GM21825 (cell line): ENCODE results near the gene TARBP2.
A peak's percentile ranks its signal among the peaks of the same experiment; 100 is the strongest.
"Not testable (repeated sequence)": the region's sequence is repeated elsewhere in the genome, so short reads cannot be mapped to it uniquely, and the experiment has no call there.

Experiments
- ATAC-seq: cut with Tn5 transposase; IDR thresholded peaks from one replicate; pipeline ENCODE4 v1.9.1; 2021; ENCODE audit warnings: mild to moderate bottlenecking, moderate library complexity; ENCODE audit not compliant: unreplicated experiment

The TARBP2 gene

GRCh38 chr12:53474077-53474476 lies 27.0 kb upstream of the TARBP2 start:
- ATAC-seq: no peak

DNA sequence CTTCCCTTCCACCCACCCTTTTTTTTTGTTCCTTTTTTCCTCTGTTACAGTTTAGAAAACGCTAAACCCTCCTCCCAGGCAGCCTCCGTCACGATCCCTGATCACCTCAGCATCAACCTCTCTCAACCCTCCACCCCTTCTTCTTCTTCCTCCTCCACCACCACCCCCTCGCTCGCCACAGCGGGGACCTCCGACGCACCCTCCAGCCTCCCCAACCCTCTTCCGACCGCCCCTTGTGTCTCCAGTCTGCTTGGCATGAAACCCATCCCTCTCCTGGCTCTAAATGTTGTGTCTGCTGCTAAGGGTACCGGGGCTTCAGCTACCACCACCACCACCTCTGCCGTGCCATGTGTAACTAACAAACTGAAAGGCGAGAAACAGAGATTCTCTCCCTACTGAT lies 26.3 kb upstream of the TARBP2 start:
- no peak for ATAC-seq

DNA sequence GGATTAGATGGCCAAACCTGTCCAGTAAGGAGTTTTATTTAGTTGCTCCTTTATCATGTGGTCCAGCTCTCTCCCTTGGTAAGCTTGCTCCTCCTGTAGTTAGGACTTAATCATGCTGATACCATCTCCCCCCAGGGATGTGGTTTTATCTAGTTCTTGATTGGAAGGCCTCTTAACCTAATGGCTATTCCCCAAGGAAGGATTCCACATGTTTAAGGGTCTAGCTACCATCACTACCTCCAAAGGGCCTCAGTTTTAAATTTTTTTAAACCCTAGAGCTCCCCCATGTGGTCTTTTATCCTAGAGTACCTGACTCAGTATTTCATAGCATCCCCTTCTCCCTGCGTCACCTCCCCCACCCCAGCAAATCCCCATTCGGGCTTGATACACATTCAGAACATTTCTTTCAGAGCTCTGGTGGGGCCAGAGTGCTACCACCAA lies 24.3 kb upstream of the TARBP2 start:
- no peak for ATAC-seq

DNA sequence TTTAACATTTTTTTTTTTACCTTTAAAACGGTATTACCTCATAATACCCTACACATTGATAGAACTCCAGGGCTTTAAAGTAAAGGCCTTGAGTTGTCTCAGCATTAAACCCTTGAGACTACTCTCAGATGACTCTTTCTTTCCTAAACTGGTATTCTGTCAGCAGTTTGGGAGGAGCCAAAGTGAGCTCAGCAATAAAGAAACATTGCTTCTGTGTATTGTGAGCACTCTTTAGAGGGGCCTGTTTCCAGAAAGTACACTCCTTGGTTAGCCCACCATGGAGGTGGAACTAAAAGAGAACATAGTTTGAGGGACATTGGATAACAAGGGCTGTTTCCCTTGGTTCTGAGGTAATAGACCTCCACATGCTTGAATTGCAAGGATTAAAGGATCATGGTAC lies 22.2 kb upstream of the TARBP2 start:
- no peak for ATAC-seq

DNA sequence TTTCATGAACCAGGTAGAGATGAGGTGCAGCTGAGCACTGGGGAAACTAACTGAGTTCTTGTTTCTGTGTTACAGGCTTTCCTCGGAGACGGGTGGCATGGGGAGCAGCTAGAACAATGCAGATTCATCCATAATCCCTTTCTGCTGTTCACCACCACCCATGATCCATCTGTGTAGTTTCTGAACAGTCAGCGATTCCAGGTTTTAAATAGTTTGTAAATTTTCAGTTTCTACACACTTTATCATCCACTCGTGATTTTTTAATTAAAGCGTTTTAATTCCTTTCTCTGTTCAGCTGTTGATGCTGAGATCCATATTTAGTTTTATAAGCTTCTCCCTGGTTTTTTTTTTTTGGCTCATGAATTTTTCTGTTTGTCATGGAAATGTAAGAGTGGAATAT lies 21.8 kb upstream of the TARBP2 start:
- ATAC-seq: no peak

GRCh38 chr12:53480491-53481442 lies 20.3 kb upstream of the TARBP2 start:
- no peak for ATAC-seq

- ATAC-seq: not testable (repeated sequence)
Observed at GRCh38 chr12:53481458-53481857, 19.6 kb upstream of the TARBP2 start.

- ATAC-seq: no peak
Observed at GRCh38 chr12:53481939-53482586, 19.0 kb upstream of the TARBP2 start.

- no peak for ATAC-seq
Observed at GRCh38 chr12:53482626-53483168, 18.4 kb upstream of the TARBP2 start.

DNA sequence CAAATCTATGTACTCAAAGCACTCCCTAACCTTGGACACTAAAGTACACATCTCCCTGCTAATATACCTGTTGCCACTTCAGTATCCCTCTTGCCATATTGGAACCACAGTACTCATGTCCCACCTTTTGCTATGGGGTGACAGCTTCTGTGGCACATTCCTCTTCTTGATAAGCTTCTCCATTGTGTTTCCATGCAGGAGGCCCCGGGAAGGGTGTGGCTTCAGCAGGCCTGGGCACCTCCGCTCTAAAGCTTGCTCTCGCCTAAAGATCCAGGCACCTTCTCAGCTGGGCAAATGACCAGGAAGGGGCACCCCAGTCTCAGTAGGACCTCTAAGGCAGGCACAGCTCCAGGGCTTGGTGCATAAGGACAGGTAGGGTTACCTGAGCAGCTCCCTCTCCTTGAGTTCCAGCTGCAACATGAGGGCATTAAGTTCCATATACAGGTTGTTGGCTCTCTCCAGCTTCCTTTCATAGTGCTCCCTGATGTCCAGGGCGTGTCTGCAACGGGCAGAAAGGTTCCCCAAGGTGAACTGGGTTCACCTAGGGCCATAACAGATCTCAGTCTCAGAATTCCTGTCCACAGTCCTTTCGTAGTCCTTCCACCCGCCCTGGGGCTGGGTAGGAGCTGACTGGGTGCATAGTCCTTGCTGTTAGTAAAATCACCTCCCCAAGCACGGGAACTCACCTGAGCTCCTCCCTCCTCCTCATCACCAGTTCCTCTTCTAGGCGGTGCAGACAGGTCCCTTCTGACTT lies 17.7 kb upstream of the TARBP2 start:
- no peak for ATAC-seq

DNA sequence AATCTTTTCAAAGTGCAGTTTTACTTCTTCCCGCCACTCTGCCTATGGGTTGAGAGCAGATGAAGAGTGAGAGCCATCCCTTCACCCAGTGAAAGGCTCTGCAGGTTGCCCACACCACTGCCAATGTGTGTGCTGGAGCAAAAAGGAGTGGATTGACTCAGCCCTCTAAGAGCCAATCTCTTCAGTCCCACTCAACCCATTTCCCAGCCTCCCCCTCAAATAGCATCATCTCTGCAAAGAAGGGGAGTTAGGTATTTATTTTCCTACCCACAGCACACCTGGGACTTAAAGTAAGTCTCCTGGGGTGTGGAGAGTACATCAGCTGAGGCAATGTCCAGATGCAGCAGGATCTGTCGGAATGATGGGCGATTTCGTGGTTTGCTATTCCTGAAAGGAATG lies 17.1 kb upstream of the TARBP2 start:
- no peak for ATAC-seq

DNA sequence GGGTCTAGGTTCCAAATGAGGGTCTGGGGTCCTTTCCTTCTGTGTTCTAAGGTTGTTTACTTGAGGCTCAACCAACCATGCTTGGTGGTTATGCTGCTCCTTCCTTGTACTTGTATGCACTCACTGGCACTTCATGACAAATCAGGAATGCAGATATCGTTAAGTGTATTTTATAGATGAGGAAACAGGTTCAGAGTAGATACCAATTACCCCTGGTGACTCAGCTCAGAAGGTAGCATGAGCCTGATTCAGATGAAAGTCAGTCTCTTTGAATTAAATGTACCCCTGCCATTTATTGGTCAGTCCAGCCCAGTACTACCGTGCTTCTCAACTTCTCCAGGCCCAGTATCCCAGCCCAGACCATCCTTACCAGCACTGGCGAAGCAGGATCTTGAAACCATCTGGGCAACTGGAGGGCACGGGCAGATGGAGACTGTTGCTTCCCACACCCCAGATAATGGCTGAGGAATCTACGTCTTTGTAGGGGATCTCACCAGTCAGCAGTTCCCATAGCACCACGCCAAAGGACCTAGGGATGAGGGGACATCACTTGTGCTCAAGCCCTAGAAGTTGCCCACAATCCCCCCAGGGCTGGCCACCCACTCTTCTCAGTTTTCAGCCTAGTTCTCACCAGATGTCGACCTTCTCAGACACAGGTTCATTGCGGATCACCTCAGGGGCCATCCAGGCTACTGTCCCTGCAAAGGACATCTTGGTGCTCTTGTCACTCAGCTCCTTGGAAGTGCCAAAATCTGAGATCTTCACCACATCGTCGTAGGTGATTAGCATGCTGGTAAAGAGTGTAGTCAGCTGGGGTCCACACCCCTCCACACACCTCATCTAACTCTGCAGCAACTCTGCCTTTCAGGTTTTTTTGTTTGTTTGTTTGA lies 16.2 kb upstream of the TARBP2 start:
- ATAC-seq: no peak

- no peak for ATAC-seq
Observed at GRCh38 chr12:53485955-53486735, 14.9 kb upstream of the TARBP2 start.

GRCh38 chr12:53486736-53487487 lies 14.2 kb upstream of the TARBP2 start:
- no peak for ATAC-seq

DNA sequence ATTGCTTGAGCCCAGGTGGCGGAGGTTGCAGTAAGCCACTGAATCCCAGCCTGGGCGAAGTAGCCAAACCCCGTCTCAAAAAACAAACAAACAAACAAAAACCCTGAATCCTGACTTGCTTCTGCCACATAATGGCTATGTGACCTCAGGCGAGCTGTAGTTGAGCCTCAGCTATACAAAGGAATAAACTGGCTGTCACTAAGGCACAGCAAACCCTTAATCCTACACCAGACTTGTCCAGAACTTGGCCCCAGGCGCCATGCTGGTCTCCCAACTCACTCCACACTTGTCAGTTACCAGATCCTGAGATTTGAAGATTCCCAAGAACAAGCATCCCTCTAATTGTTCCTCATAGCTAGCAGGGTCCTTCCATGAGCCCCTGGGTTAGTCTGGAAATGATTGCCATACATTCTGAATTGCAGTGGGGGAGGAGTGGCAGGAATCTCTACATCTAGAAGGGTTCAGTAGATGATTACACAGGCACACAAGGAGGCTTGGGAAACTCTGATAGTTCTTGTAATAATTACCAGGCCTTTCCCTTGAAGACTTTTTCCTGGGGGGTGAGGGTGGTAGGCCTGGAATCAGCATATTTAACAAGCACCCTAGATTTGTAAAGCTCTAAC lies 11.7 kb upstream of the TARBP2 start:
- no peak for ATAC-seq

GRCh38 chr12:53492188-53492587 lies 8.9 kb upstream of the TARBP2 start:
- no peak for ATAC-seq

GRCh38 chr12:53492830-53493609 lies 8.1 kb upstream of the TARBP2 start:
- peak; percentile 92 for ATAC-seq
